ENCODE measurements around the gene ARCN1.

ARCN1 gene

GRCh38 chr11:118633979-118634378, 61.8 kb downstream of the ARCN1 start:
- H3K36me3 ChIP-seq (ENCODE audit: control insufficient read depth in 1 of 2, insufficient read depth in 2 of 2, low read length in 2 of 2) = peaks cover 18 to 76% of the 10 kb centered on the region in 2 donors

DNA sequence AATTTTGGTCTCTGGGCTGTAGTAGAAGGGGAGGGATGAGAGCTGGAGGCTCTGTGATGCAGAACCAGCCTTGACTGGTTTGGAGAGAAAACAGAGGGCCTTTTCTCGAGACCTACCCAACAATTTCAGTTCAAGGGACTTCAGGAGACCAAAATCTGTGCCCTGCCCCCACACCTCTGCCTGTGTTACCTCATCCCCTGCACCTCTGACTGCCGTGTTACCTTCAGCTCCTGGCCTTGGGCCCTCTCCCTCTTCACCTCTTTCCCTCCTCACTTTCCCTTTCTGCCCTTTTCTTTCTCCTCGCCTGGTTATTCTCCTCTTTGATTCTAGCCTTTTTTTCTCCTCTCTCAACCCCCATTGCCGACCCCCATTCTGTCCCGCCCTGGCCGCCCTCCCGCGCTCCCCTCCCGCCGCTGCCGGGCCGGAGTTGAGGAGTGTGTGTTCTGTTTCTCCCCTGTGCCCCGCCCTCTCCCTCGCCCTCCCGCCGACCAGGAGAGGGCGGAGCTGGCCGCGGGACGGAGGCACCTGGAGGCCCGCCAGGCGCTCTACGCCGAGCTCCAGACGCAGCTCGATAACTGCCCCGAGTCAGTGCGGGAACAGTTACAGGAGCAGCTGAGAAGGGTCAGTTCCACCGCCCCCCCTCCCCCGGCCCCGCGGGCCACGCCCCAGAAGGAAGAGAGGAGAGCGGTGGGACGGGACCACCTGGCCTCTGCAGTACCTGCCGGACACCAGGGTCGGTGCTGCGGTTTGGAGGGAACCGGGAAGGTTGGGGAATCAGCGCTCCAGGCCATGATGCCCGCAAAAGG, 62.4 kb downstream of the ARCN1 start:
- Histone ChIP-seq H3K4me1 (ENCODE audit: control insufficient read depth in 1 of 2, insufficient read depth in 2 of 2, low read length in 2 of 2) (peaks cover 18 to 49% of the 10 kb centered on the region in 2 donors), H3K27ac (ENCODE audit: low read length) (peak overlapping the region; percentile 56), H3K9me3 (ENCODE audit: control insufficient read depth in 1 of 2, low read length in 2 of 2) (no peaks in the 10 kb centered on the region), H3K36me3 (ENCODE audit: control insufficient read depth in 1 of 2, insufficient read depth in 2 of 2, low read length in 2 of 2) (peaks cover 16 to 74% of the 10 kb centered on the region in 2 donors), H3K27me3 (ENCODE audit: low read depth, low read length) (no peaks in the 10 kb centered on the region), H3K4me3 (ENCODE audit: low read depth in 1 of 2, low read length in 2 of 2) (peak overlapping the region; percentile 34 to 56)

More at GRCh38 chr11:118633979-118634378, 61.8 kb downstream of the ARCN1 start:
- H3K27ac ChIP-seq (ENCODE audit: low read length) = peak overlapping the region; percentile 56
- H3K4me3 ChIP-seq (ENCODE audit: low read depth in 1 of 2, low read length in 2 of 2) = peak overlapping the region; percentile 34 to 56
- no peaks in the 10 kb centered on the region for H3K27me3 ChIP-seq (ENCODE audit: low read depth, low read length)
- H3K9me3 ChIP-seq (ENCODE audit: control insufficient read depth in 1 of 2, low read length in 2 of 2) = no peaks in the 10 kb centered on the region
- peaks cover 18 to 48% of the 10 kb centered on the region in 2 donors for H3K4me1 ChIP-seq (ENCODE audit: control insufficient read depth in 1 of 2, insufficient read depth in 2 of 2, low read length in 2 of 2)

- Histone ChIP-seq H3K27ac (ENCODE audit: low read length) (peak overlapping the region; percentile 15), H3K4me3 (ENCODE audit: low read depth in 1 of 2, low read length in 2 of 2) (peak overlapping the region; percentile 14 to 56), H3K27me3 (ENCODE audit: low read depth, low read length) (no peaks in the 10 kb centered on the region), H3K36me3 (ENCODE audit: control insufficient read depth in 1 of 2, insufficient read depth in 2 of 2, low read length in 2 of 2) (peaks cover 16 to 68% of the 10 kb centered on the region in 2 donors), H3K4me1 (ENCODE audit: control insufficient read depth in 1 of 2, insufficient read depth in 2 of 2, low read length in 2 of 2) (peaks cover 18 to 54% of the 10 kb centered on the region in 2 donors), H3K9me3 (ENCODE audit: control insufficient read depth in 1 of 2, low read length in 2 of 2) (no peaks in the 10 kb centered on the region)
These were observed 63.0 kb downstream of the ARCN1 start for GRCh38 chr11:118635237-118635591.

DNA sequence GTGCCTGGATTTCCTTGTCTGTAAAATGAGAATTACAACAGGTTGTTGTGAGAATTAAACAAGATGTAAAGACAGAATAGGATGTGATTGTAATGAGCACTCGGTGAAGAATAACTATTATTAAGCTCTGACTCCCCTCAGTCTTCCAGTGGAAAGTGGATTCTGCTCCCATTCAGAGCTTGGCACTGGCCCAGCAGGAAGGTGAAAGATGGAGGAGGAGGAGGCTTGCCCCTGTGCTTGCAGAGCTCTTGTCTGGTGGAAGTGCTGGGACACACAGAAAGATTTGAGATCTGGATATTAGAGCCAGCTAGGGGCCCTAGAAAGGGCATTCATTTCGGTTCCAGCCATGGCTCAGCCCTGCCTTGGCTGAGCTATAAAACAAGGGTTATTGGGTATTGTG, 63.4 kb downstream of the ARCN1 start:
- Histone ChIP-seq H3K27ac (ENCODE audit: low read length) (no peak overlapping the region), H3K36me3 (ENCODE audit: control insufficient read depth in 1 of 2, insufficient read depth in 2 of 2, low read length in 2 of 2) (peaks cover 16 to 64% of the 10 kb centered on the region in 2 donors), H3K4me1 (ENCODE audit: control insufficient read depth in 1 of 2, insufficient read depth in 2 of 2, low read length in 2 of 2) (peaks cover 18 to 55% of the 10 kb centered on the region in 2 donors), H3K9me3 (ENCODE audit: control insufficient read depth in 1 of 2, low read length in 2 of 2) (no peaks in the 10 kb centered on the region), H3K27me3 (ENCODE audit: low read depth, low read length) (no peaks in the 10 kb centered on the region), H3K4me3 (ENCODE audit: low read depth in 1 of 2, low read length in 2 of 2) (peak overlapping the region; percentile 14 to 56)

GRCh38 chr11:118636569-118637290, 64.5 kb downstream of the ARCN1 start:
- peaks cover 17 to 58% of the 10 kb centered on the region in 2 donors for H3K36me3 ChIP-seq (ENCODE audit: control insufficient read depth in 1 of 2, insufficient read depth in 2 of 2, low read length in 2 of 2)
- H3K4me1 ChIP-seq (ENCODE audit: control insufficient read depth in 1 of 2, insufficient read depth in 2 of 2, low read length in 2 of 2) = peaks cover 18 to 59% of the 10 kb centered on the region in 2 donors
- H3K9me3 ChIP-seq (ENCODE audit: control insufficient read depth in 1 of 2, low read length in 2 of 2) = no peaks in the 10 kb centered on the region
- no peaks in the 10 kb centered on the region for H3K27me3 ChIP-seq (ENCODE audit: low read depth, low read length)
- H3K4me3 ChIP-seq (ENCODE audit: low read depth in 1 of 2, low read length in 2 of 2) = no peak overlapping the region
- H3K27ac ChIP-seq (ENCODE audit: low read length) = no peak overlapping the region

GRCh38 chr11:118638726-118639125, 66.5 kb downstream of the ARCN1 start:
- H3K9me3 ChIP-seq (ENCODE audit: control insufficient read depth in 1 of 2, low read length in 2 of 2) = no peaks in the 10 kb centered on the region
- peaks cover 32 to 59% of the 10 kb centered on the region in 2 donors for H3K36me3 ChIP-seq (ENCODE audit: control insufficient read depth in 1 of 2, insufficient read depth in 2 of 2, low read length in 2 of 2)
- no peaks in the 10 kb centered on the region for H3K27me3 ChIP-seq (ENCODE audit: low read depth, low read length)
- H3K4me3 ChIP-seq (ENCODE audit: low read depth in 1 of 2, low read length in 2 of 2) = no peak overlapping the region
- H3K27ac ChIP-seq (ENCODE audit: low read length) = no peak overlapping the region
- H3K4me1 ChIP-seq (ENCODE audit: control insufficient read depth in 1 of 2, insufficient read depth in 2 of 2, low read length in 2 of 2) = peaks cover 10 to 53% of the 10 kb centered on the region in 2 donors

GRCh38 chr11:118639899-118640298, 67.7 kb downstream of the ARCN1 start:
- Histone ChIP-seq H3K27ac (ENCODE audit: low read length) (no peak overlapping the region), H3K4me3 (ENCODE audit: low read depth in 1 of 2, low read length in 2 of 2) (no peak overlapping the region), H3K9me3 (ENCODE audit: control insufficient read depth in 1 of 2, low read length in 2 of 2) (no peaks in the 10 kb centered on the region), H3K27me3 (ENCODE audit: low read depth, low read length) (no peaks in the 10 kb centered on the region), H3K4me1 (ENCODE audit: control insufficient read depth in 1 of 2, insufficient read depth in 2 of 2, low read length in 2 of 2) (peaks cover 5 to 43% of the 10 kb centered on the region in 2 donors), H3K36me3 (ENCODE audit: control insufficient read depth in 1 of 2, insufficient read depth in 2 of 2, low read length in 2 of 2) (peaks cover 43 to 69% of the 10 kb centered on the region in 2 donors)

DNA sequence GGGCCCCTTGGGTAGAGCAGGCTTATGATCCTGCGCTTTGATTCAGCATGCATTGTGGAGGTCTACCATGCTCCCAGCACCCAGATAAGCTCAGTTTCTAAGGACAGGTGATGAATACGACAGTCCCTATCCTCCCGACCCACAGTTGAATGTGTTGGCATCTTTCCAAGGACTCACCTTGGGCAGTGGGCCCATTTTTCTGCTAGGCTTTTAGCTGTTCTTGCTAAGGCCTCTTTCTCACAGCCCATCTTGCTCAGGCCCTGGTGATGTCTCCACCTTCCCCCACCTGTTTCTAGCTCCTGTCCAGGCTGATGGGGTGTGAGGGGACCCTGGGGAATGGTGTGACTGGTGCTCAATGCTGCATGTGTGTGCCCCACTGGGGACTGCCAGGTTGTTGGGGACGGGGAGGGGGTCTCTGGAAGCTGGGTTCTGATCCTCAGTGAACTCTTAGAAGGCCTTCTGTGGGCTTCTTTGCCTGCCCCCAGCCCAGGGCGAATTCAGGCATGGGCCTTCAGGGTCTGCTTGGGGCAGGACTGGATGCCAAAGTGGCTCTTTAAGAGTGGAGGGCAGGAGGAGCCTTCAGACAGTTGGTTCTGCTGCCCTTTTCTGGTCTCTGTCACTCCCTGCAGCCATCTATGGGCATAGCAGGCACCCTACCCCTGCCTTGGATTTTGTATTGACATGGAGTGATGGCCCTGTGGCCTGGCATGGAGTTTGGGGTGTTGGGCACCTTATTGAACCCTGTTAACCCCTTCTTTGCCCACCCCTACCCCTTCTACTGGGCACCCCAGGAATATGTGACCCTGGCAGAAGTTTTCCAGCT, 68.3 kb downstream of the ARCN1 start:
- Histone ChIP-seq H3K9me3 (ENCODE audit: control insufficient read depth in 1 of 2, low read length in 2 of 2) (no peaks in the 10 kb centered on the region), H3K27ac (ENCODE audit: low read length) (no peak overlapping the region), H3K4me3 (ENCODE audit: low read depth in 1 of 2, low read length in 2 of 2) (no peak overlapping the region), H3K36me3 (ENCODE audit: control insufficient read depth in 1 of 2, insufficient read depth in 2 of 2, low read length in 2 of 2) (peaks cover 50 to 71% of the 10 kb centered on the region in 2 donors), H3K27me3 (ENCODE audit: low read depth, low read length) (no peaks in the 10 kb centered on the region), H3K4me1 (ENCODE audit: control insufficient read depth in 1 of 2, insufficient read depth in 2 of 2, low read length in 2 of 2) (peaks cover 0 to 36% of the 10 kb centered on the region in 2 donors)

- no peak overlapping the region for H3K4me3 ChIP-seq (ENCODE audit: low read depth in 1 of 2, low read length in 2 of 2)
- H3K27ac ChIP-seq (ENCODE audit: low read length) = no peak overlapping the region
- H3K36me3 ChIP-seq (ENCODE audit: control insufficient read depth in 1 of 2, insufficient read depth in 2 of 2, low read length in 2 of 2) = peaks cover 52 to 68% of the 10 kb centered on the region in 2 donors
- H3K27me3 ChIP-seq (ENCODE audit: low read depth, low read length) = no peaks in the 10 kb centered on the region
- peaks cover 0 to 33% of the 10 kb centered on the region in 2 donors for H3K4me1 ChIP-seq (ENCODE audit: control insufficient read depth in 1 of 2, insufficient read depth in 2 of 2, low read length in 2 of 2)
- H3K9me3 ChIP-seq (ENCODE audit: control insufficient read depth in 1 of 2, low read length in 2 of 2) = no peaks in the 10 kb centered on the region
These were observed 69.3 kb downstream of the ARCN1 start for GRCh38 chr11:118641397-118642019.

- Histone ChIP-seq H3K4me3 (ENCODE audit: low read depth in 1 of 2, low read length in 2 of 2) (no peak overlapping the region), H3K4me1 (ENCODE audit: control insufficient read depth in 1 of 2, insufficient read depth in 2 of 2, low read length in 2 of 2) (peaks cover 0 to 33% of the 10 kb centered on the region in 2 donors), H3K27me3 (ENCODE audit: low read depth, low read length) (no peaks in the 10 kb centered on the region), H3K27ac (ENCODE audit: low read length) (no peak overlapping the region), H3K9me3 (ENCODE audit: control insufficient read depth in 1 of 2, low read length in 2 of 2) (no peaks in the 10 kb centered on the region), H3K36me3 (ENCODE audit: control insufficient read depth in 1 of 2, insufficient read depth in 2 of 2, low read length in 2 of 2) (peaks cover 59 to 74% of the 10 kb centered on the region in 2 donors)
These were observed 71.2 kb downstream of the ARCN1 start for GRCh38 chr11:118643142-118643994.

All from muscle layer of duodenum (tissue), 2 donors.